Motor neuron (in vitro differentiated cells): ENCODE measurements around the gene GRAP2. TPM values are rescaled to one million over a fixed set of nuclear protein-coding genes. Genes with fewer than 3 reads are reported as not detected.
A peak's percentile ranks its signal among the peaks of the same experiment; 100 is the strongest.

Experiments used
- ATAC-seq, 8 experiments: fragments of 200-7000 bp; cut with Tn5 transposase; replicated peaks in 6 of 8; 2 replicates each; pipeline ENCODE4 v1.8.0; 2021; ENCODE audit warnings: mild to moderate bottlenecking in 8 of 8, moderate library complexity in 8 of 8
- H3K27ac ChIP-seq, 2 donors: fragments of 250-450 bp; sonication (Bioruptor Pico); 2 replicates each; pipeline ENCODE4 v1.9.0; 2021; ENCODE audit warnings: antibody characterized with exemption in 2 of 2, mild to moderate bottlenecking in 2 of 2, moderate library complexity in 1 of 2
- H3K4me1 ChIP-seq, 2 donors: fragments of 250-450 bp; sonication (Bioruptor Pico); replicated peaks in 1 of 2; 2 replicates each; pipeline ENCODE4 v1.6.1; 2021; ENCODE audit warnings: antibody characterized with exemption in 2 of 2, mild to moderate bottlenecking in 2 of 2, moderate library complexity in 1 of 2
- H3K4me3 ChIP-seq, 5 donors: fragments of 250-450 bp; sonication (Bioruptor Pico); 2 replicates each; pipeline ENCODE4 v1.9.0; 2021; ENCODE audit warnings: antibody characterized with exemption in 5 of 5, mild to moderate bottlenecking in 5 of 5, moderate library complexity in 4 of 5
- WGBS, 10 experiments: fragments of 450-650 bp; shearing (Covaris generic); methylation state at CpG; one replicate each; pipeline ENCODE4 v1.0.0; 2022; 5-methylcytosine and 5-hydroxymethylcytosine counted together
- in situ Hi-C, 9 experiments: fragments of 400-800 bp; cut with MboI; loops; one replicate each; pipeline ENCODE4 v1.15.0; 2021; ENCODE audit warnings: low sequenced_read_pairs in 9 of 9, low pct_unique_long_range_greater_than_20kb in 2 of 9; ENCODE audit not compliant: unreplicated experiment in 9 of 9
- total RNA-seq, 8 experiments: library from RNA; unstranded; fragments of 300-600 nt; gene quantifications; 2 replicates each; pipeline versions ENCODE4 v1.2.3 to v1.2.4, GENCODE V29; 2022

The GRAP2 gene
- total RNA-seq, 8 experiments from 2014 or later, result 0.46 to 1.2 (median 0.76) TPM; not detected in 3

GRCh38 chr22:40001800-40002577 is 101.1 kb downstream of the GRAP2 start:
- 7 to 90% (median 42%) methylated on average over 2 to 9 of the region's 14 CpGs; no CpG with 5 or more reads in 3 of the 10 experiments for WGBS, 10 experiments
- Histone ChIP-seq H3K4me1 (peaks cover 53 to 54% of the 10 kb centered on the region in 2 donors), H3K27ac (no peak overlapping the region), H3K4me3 (no peak overlapping the region)
- ATAC-seq, result peak in 3 of 8 experiments; percentile 68 to 83 (median 70)
- in situ Hi-C loops, result no loop called here

- 63 to 100% (median 82%) methylated on average over 1 to 4 of the region's 6 CpGs; no CpG with 5 or more reads in 5 of the 10 experiments for WGBS, 10 experiments
- H3K4me1 ChIP-seq, result peaks cover 44 to 49% of the 10 kb centered on the region in 2 donors
- in situ Hi-C loops, result no loop called here
- H3K4me3 ChIP-seq, result no peak overlapping the region
- ATAC-seq, result peak in 6 of 8 experiments; percentile 10 to 54 (median 42)
- no peak overlapping the region for H3K27ac ChIP-seq
Observed at GRCh38 chr22:40002935-40003715, 102.2 kb downstream of the GRAP2 start.

DNA sequence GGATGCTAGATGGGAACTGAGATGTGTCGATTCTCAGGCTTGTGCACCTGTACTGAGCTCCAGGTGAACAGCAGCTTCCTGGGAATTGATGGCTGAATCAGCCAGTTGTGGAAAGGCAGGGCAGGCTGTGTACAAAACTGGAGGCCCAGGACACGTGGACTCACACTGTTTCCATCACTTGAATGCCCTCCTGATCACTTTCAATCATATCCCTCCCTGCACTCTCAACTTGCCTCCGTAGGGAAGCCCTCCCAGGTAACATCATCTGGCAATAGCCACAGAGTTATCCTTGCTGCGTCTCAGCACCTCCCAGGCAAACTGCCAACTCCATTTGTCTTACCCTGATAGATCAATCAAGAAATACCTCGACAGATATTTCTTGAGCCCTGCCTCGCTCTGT is 104.0 kb downstream of the GRAP2 start:
- WGBS, 10 experiments, result 30 to 100% (median 70%) methylated on average over 1 to 5 of the region's 6 CpGs; no CpG with 5 or more reads in 2 of the 10 experiments

GRCh38 chr22:40006641-40007040 is 105.8 kb downstream of the GRAP2 start:
- no peak for ATAC-seq
- Histone ChIP-seq H3K4me1 (peaks cover 49% of the 10 kb centered on the region in 2 donors), H3K4me3 (no peak overlapping the region), H3K27ac (no peak overlapping the region)
- in situ Hi-C loops, result no loop called here
- 13 to 100% (median 100%) methylated on average over 1 to 3 of the region's 8 CpGs; no CpG with 5 or more reads in 3 of the 10 experiments for WGBS, 10 experiments

More for the DNA sequence above, 104.0 kb downstream of the GRAP2 start:
- ATAC-seq, result no peak
- in situ Hi-C loops, result no loop called here
- Histone ChIP-seq H3K4me3 (no peak overlapping the region), H3K27ac (no peak overlapping the region), H3K4me1 (peaks cover 42 to 48% of the 10 kb centered on the region in 2 donors)

GRCh38 chr22:40007853-40008710 is 107.2 kb downstream of the GRAP2 start:
- H3K27ac ChIP-seq, result peak overlapping the region in 1 of 2 donors; percentile 72
- peaks cover 48 to 49% of the 10 kb centered on the region in 2 donors for H3K4me1 ChIP-seq
- no peak for ATAC-seq
- WGBS, 10 experiments, result 0 to 100% (median 56%) methylated on average over 1 to 14 of the region's 27 CpGs; no CpG with 5 or more reads in 2 of the 10 experiments
- in situ Hi-C loops, result no loop called here
- H3K4me3 ChIP-seq, result no peak overlapping the region

DNA sequence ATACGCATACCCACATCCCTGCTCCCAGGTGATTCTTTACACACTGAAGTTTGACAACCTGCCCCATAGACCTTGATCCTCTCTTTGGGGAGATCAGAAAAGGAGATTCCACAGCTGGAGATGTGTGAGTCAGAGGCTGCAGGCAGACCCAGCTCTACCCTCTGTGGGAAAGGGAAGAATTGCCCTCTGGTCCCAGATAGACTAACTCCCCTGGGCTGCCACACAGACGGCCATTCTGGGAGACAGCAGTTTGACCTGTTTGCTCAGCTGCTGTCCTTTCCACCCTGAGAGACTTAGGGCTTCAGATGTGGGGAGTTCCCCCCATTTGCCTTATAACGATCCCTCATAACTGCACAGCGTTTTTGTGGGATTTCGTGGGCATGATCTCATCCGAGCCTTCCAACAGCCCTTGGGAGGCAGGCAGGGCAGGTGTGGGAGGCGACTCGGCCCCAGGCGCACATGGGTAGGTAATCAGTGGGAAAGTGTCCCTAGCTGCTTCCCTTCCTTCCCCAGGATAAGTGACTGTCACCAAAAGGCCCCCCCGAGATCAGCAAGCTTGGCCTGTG is 107.9 kb downstream of the GRAP2 start:
- Histone ChIP-seq H3K4me3 (no peak overlapping the region), H3K27ac (peak overlapping the region; percentile 44 to 72), H3K4me1 (peaks cover 41 to 42% of the 10 kb centered on the region in 2 donors)
- 26 to 63% (median 50%) methylated on average over 2 to 4 of the region's 10 CpGs; no CpG with 5 or more reads in 6 of the 10 experiments for WGBS, 10 experiments
- ATAC-seq, result peak in 4 of 8 experiments; percentile 1 to 59 (median 44)
- in situ Hi-C loops, result no loop called here

- 0 to 37% (median 8%) methylated on average over 2 to 7 of the region's 11 CpGs; no CpG with 5 or more reads in 4 of the 10 experiments for WGBS, 10 experiments
- ATAC-seq, result peak; percentile 64 to 84 (median 76)
- Histone ChIP-seq H3K27ac (peak overlapping the region; percentile 44 to 72), H3K4me1 (peaks cover 40 to 41% of the 10 kb centered on the region in 2 donors), H3K4me3 (no peak overlapping the region)
- in situ Hi-C loops, result no loop called here
Observed at GRCh38 chr22:40009292-40009774, 108.4 kb downstream of the GRAP2 start.

DNA sequence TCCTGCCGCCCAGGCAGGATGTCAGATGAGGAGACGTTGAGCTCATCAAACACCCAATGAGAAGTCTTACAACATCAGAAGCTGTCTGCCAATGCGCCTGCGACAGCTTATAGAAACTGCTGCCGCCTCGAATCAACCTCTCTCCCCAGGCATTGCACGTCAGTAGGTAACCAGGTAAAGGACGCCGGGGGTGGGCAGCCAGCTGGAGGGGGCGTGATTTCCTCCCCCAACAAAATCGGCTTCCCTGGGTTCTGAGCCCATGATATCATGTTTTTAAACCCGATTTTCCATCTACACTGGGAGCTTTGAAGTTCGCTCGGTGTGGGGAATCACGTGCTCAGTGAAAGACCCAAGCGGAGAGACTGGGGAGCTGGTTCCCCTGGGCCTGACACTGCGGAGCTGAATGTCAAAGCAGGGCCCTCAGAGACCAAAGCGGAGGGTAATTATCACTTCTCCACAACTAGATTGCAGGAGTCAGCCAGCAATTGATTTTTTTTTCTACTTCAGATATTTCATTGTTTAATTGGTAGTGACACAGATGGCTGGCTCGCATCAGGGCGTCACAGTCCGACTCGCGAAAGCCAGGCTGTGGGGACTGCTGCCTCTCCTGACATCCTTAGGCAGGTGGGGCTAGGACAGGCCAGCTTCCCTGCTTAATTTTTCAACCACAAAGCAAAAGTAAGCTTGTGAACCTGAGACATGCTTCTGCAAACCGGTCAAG is 109.2 kb downstream of the GRAP2 start:
- Histone ChIP-seq H3K27ac (peak overlapping the region; percentile 2 to 72), H3K4me3 (no peak overlapping the region), H3K4me1 (peaks cover 34 to 35% of the 10 kb centered on the region in 2 donors)
- 21 to 80% (median 40%) methylated on average over 1 to 14 of the region's 24 CpGs for whole genome bisulfite sequencing, 10 experiments
- in situ Hi-C loops, result no loop called here
- peak in 6 of 8 experiments; percentile 22 to 72 (median 60) for ATAC-seq

DNA sequence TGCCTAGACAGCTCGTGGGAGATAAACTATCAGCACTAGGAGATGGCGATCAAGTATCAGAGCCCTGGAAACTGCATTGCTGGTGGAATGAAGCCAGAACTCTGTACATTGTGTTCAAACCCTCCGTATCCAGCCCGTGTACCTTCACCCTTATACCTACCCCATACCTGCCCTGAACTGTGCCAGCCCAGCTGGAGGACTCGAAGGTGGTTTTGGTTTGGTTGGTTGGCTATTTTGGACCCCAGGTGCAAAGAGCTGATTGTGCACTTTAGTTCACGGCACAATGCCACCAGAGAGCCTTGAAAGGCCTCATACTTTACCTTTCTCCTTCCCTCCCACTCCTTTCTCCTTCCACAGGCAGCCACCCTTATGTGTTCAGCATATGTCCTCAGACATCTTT is 109.9 kb downstream of the GRAP2 start:
- Histone ChIP-seq H3K4me1 (peaks cover 28% of the 10 kb centered on the region in 2 donors), H3K4me3 (no peak overlapping the region), H3K27ac (peak overlapping the region in 1 of 2 donors; percentile 57)
- WGBS, 10 experiments, result 40 to 93% (median 83%) methylated on average over 1 to 4 of the region's 6 CpGs; no CpG with 5 or more reads in 3 of the 10 experiments
- ATAC-seq, result peak in 1 of 8 experiments; percentile 0
- in situ Hi-C loops, result no loop called here

- in situ Hi-C loops, result no loop called here
- H3K4me3 ChIP-seq, result no peak overlapping the region
- peaks cover 12% of the 10 kb centered on the region in 2 donors for H3K4me1 ChIP-seq
- no peak for ATAC-seq
- H3K27ac ChIP-seq, result no peak overlapping the region
- WGBS, 10 experiments, result 50 to 100% (median 79%) methylated on average over 1 to 5 of the region's 5 CpGs
Observed at GRCh38 chr22:40014667-40015248, 113.9 kb downstream of the GRAP2 start.

DNA sequence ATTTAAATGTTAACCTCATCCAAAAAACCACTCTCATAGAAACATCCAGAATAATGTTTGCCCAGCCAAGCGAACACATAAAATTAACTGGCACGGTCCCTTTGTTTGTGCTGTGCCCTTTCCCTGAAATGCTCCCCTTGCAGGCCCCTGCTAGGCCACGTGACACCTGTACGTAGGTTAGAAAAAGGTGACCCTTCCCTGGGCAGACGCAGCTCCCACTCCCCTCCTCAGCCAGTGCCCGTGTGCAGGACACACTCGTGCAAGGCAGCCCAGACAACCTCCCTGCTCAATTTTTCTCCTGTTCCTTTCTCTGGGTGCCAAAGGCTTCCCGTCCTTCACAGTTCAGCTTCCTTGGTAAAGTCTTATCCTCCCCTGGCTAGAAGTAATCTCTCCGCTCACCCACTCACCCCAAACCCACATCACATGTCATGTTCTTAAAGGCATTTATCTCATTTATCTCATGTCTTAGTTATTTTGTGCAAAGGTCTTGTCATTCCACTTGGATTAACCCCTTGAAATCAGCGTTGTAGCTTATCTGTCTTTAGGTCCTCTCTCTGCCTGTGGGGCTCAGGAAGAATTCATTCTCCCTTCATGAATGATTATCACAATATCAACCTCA is 114.6 kb downstream of the GRAP2 start:
- Histone ChIP-seq H3K27ac (no peak overlapping the region), H3K4me1 (peaks cover 5% of the 10 kb centered on the region in 2 donors), H3K4me3 (no peak overlapping the region)
- no peak for ATAC-seq
- in situ Hi-C loops, result no loop called here
- 42 to 100% (median 77%) methylated on average over 1 to 8 of the region's 10 CpGs for WGBS, 10 experiments
